Gastroesophageal sphincter (tissue), 3 donors: ENCODE measurements around the gene KRTAP10-2.
"Not testable (repeated sequence)": the region's sequence is repeated elsewhere in the genome, so short reads cannot be mapped to it uniquely, and the experiment has no call there.

ENCODE experiments used
- CTCF ChIP-seq, 4 experiments: fragments of 200-600 bp in 2 of 4; fragments of 450-650 bp in 2 of 4; sonication (generic) in 1 of 4; IDR thresholded peaks; one replicate each; pipeline ENCODE4 v1.5.1; 2017 to 2019; ENCODE audit warnings: antibody characterized with exemption in 4 of 4, mild to moderate bottlenecking in 2 of 4, moderate library complexity in 2 of 4
- EP300 ChIP-seq: sonication (generic); formaldehyde crosslinking; IDR thresholded peaks from one replicate; pipeline ENCODE4 v1.6.1; 2017; ENCODE audit warnings: antibody characterized with exemption, mild to moderate bottlenecking
- POLR2A ChIP-seq, 2 donors: fragments of 450-650 bp; IDR thresholded peaks; one replicate each; pipeline ENCODE4 v1.6.1; 2017; ENCODE audit warnings: antibody characterized with exemption in 2 of 2, mild to moderate bottlenecking in 2 of 2, moderate library complexity in 1 of 2
- POLR2AphosphoS5 ChIP-seq: sonication (generic); formaldehyde crosslinking; IDR thresholded peaks from one replicate; pipeline ENCODE4 v1.6.1; 2017; ENCODE audit warnings: antibody characterized with exemption

DNA sequence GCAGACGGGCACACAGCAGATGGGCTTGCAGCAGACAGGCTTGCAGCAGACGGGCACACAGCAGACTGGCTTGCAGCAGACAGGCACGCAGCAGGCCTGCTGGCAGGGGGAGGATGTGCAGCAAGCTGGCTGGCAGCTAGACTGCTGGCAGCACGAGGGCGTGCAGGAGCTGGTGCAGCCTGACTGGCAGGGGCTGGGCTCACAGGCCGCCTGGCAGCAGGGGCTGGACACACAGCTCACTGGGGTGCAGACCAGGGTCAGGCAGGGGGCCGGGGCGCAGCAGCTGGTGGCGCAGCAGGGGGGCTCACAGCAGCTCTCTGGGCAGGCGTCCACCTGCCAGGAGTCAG lies 7.0 kb upstream of the KRTAP10-2 start:
- TF ChIP-seq EP300; CTCF (IDR thresholded peaks at IDR 0.05); POLR2A (IDR thresholded peaks at IDR 0.05); POLR2AphosphoS5: not testable (repeated sequence)
